Hepatocyte (in vitro differentiated cells): ENCODE data around the gene MDGA2. TPM values are rescaled to one million over a fixed set of nuclear protein-coding genes. Genes with fewer than 3 reads are reported as not detected.

Experiments used
- DNase-seq: peaks from one replicate; pipeline ENCODE4 v3.0.0-alpha.2; 2016; ENCODE audit warnings: low spot score
- H2AFZ ChIP-seq: fragments of 200-600 bp; sonication (generic); 2 replicates; pipeline ENCODE4 v1.6.0; 2016; ENCODE audit warnings: antibody characterized with exemption, mild to moderate bottlenecking
- H3K27ac ChIP-seq: fragments of 200-600 bp; sonication (generic); 2 replicates; pipeline ENCODE4 v1.5.1; 2016; ENCODE audit warnings: mild to moderate bottlenecking
- H3K27me3 ChIP-seq: fragments of 200-600 bp; sonication (generic); 2 replicates; pipeline ENCODE4 v1.6.1; 2016
- H3K36me3 ChIP-seq: fragments of 200-600 bp; sonication (generic); replicated peaks from 2 replicates; pipeline ENCODE4 v1.5.1; 2016; ENCODE audit warnings: low read depth; ENCODE audit not compliant: insufficient read depth
- H3K4me1 ChIP-seq: fragments of 200-600 bp; sonication (generic); 2 replicates; pipeline ENCODE4 v1.5.1; 2016; ENCODE audit warnings: mild to moderate bottlenecking, moderate library complexity; ENCODE audit not compliant: insufficient read depth
- H3K4me2 ChIP-seq: fragments of 200-600 bp; sonication (generic); 2 replicates; pipeline ENCODE4 v1.6.0; 2016
- H3K4me3 ChIP-seq: fragments of 200-600 bp; sonication (generic); 2 replicates; pipeline ENCODE4 v1.5.1; 2016; ENCODE audit warnings: mild to moderate bottlenecking
- H3K79me2 ChIP-seq: fragments of 200-600 bp; sonication (generic); 2 replicates; pipeline ENCODE4 v1.6.0; 2017; ENCODE audit warnings: mild to moderate bottlenecking
- H3K9me2 ChIP-seq: fragments of 200-600 bp; sonication (generic); replicated peaks from 2 replicates; pipeline ENCODE4 v1.6.0; 2017; ENCODE audit warnings: mild to moderate bottlenecking; ENCODE audit not compliant: insufficient read depth
- H3K9me3 ChIP-seq: fragments of 200-600 bp; sonication (generic); 2 replicates; pipeline ENCODE4 v1.5.1; 2016; ENCODE audit warnings: low read depth, mild to moderate bottlenecking
- H4K20me1 ChIP-seq: fragments of 200-600 bp; sonication (generic); 2 replicates; pipeline ENCODE4 v1.6.0; 2016; ENCODE audit warnings: mild to moderate bottlenecking; ENCODE audit not compliant: insufficient read depth, poor library complexity, severe bottlenecking
- EZH2 ChIP-seq: fragments of 200-600 bp; sonication (generic); IDR thresholded peaks from 2 replicates; pipeline ENCODE4 v1.6.1; 2016; ENCODE audit warnings: antibody characterized with exemption, mild to moderate bottlenecking, borderline replicate concordance
- EZH2phosphoT487 ChIP-seq: fragments of 200-600 bp; sonication (generic); IDR thresholded peaks from one replicate; pipeline ENCODE4 v1.6.1; 2018; ENCODE audit warnings: antibody characterized with exemption, mild to moderate bottlenecking, low read depth, moderate library complexity; ENCODE audit not compliant: unreplicated experiment, severe bottlenecking
- WGBS: methylation state at CpG from one replicate; pipeline ENCODE4 v1.1.6; 2016; ENCODE audit warnings: low lambda C conversion rate; ENCODE audit errors: missing lambda C conversion rate; 5-methylcytosine and 5-hydroxymethylcytosine counted together
- polyA plus RNA-seq: library from polyadenylated mRNA; unstranded; fragments of >200 nt; fragmentation: Nextera tagmentation; extraction: Ambion mirVana; gene quantifications from 2 replicates; pipeline ENCODE4 v1.2.1, GENCODE V29; 2016
- total RNA-seq: library from RNA; depleted of rRNA; stranded (reverse); fragments of >200 nt; gene quantifications from 2 replicates; pipeline ENCODE4 v1.2.3, GENCODE V29; 2014
- TF ChIP-seq, protein P1 (sequence below): fragments of 200-600 bp; sonication (generic); IDR thresholded peaks from 2 replicates; pipeline ENCODE4 v1.5.1; 2016; ENCODE audit warnings: antibody characterized with exemption, mild to moderate bottlenecking; ENCODE audit not compliant: poor library complexity

MDGA2 gene
- total and polyA plus RNA-seq, 2 experiments from 2014 or later, result 0.51 to 0.70 TPM

DNA sequence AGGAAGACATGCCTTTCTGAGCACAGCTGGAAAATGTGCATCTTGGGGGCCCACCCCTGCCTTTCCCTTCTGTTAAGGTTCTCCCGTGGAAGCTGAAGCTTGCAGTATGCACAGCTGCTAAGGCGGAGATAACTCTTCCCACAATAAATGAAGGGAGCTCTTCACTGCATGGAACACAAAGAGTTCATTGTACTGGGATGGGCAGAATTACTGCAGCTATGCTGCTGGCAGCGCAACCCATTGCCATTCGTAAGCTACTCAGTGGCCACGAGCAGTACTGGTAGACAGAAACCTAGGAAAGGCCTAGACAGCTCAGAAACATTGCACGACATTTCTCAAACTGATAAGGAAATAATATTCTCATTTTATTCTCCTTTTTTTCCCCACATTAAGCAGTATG is 310.2 kb downstream of the MDGA2 start:
- no peaks in the 10 kb centered on the region for H4K20me1 ChIP-seq

DNA sequence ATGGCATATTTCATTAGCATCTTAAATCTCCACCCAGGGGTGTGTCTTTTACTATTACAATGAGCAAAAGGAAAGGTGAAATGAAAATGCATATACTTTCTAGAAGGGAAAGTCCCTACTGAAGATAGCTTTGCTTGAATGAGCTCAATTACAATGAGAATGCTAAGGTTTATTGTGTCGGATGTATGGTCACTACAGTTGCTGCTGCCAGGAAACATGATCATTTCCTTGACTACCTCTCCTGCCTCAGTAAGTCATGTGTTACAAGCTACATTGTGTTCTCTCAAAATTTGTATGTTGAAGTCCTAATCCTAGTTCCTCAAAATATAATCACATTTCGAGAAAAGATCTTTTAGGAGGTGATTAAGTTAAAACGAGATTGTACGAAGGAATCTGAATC is 322.2 kb downstream of the MDGA2 start:
- Histone ChIP-seq H4K20me1 (no peaks in the 10 kb centered on the region), H3K4me1 (peaks cover 6% of the 10 kb centered on the region), H3K9me2 (no peaks in the 10 kb centered on the region), H3K36me3 (no peaks in the 10 kb centered on the region), H3K27ac (no peak overlapping the region), H3K79me2 (no peaks in the 10 kb centered on the region), H3K4me2 (no peak overlapping the region), H2AFZ (no peak overlapping the region), H3K27me3 (no peaks in the 10 kb centered on the region), H3K4me3 (no peak overlapping the region), H3K9me3 (no peaks in the 10 kb centered on the region)
- no peak for TF ChIP-seq EZH2
- TF ChIP-seq, protein P1, sequence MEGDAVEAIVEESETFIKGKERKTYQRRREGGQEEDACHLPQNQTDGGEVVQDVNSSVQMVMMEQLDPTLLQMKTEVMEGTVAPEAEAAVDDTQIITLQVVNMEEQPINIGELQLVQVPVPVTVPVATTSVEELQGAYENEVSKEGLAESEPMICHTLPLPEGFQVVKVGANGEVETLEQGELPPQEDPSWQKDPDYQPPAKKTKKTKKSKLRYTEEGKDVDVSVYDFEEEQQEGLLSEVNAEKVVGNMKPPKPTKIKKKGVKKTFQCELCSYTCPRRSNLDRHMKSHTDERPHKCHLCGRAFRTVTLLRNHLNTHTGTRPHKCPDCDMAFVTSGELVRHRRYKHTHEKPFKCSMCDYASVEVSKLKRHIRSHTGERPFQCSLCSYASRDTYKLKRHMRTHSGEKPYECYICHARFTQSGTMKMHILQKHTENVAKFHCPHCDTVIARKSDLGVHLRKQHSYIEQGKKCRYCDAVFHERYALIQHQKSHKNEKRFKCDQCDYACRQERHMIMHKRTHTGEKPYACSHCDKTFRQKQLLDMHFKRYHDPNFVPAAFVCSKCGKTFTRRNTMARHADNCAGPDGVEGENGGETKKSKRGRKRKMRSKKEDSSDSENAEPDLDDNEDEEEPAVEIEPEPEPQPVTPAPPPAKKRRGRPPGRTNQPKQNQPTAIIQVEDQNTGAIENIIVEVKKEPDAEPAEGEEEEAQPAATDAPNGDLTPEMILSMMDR, result no peak
- no peak for TF ChIP-seq EZH2phosphoT487
- DNase-seq, result no peak
- WGBS, result 91% methylated on average over 4 of the region's 4 CpGs

More for the DNA sequence above, 310.2 kb downstream of the MDGA2 start:
- TF ChIP-seq, protein P1, result no peak
- TF ChIP-seq EZH2 (no peak), EZH2phosphoT487 (no peak)
- Histone ChIP-seq H3K4me2 (no peak overlapping the region), H2AFZ (no peak overlapping the region), H3K4me3 (no peak overlapping the region), H3K9me3 (no peaks in the 10 kb centered on the region), H3K27me3 (no peaks in the 10 kb centered on the region), H3K27ac (no peak overlapping the region), H3K9me2 (no peaks in the 10 kb centered on the region), H3K36me3 (no peaks in the 10 kb centered on the region), H3K4me1 (no peaks in the 10 kb centered on the region), H3K79me2 (no peaks in the 10 kb centered on the region)
- no peak for DNase-seq
- 87% methylated on average over 6 of the region's 6 CpGs for WGBS

DNA sequence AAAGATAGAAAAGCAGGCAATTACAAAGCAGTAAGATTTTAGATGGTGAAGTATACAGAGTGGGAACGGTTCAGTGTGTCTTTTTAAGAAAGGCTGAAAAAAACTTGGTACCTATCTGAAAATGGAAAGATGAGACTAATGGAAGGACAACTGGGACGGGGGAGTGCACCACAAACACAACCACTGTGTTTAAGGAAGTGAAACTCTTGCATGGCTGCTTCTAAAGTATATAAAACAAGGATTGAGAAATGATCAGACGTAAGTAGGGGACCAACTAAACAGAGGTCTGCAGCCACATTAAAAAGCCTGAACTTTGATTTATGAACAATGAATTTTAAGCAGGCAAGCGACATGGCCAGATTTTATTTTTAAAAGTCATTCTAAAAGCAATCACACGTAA is 328.6 kb downstream of the MDGA2 start:
- TF ChIP-seq, protein P1, result no peak
- TF ChIP-seq EZH2 (no peak), EZH2phosphoT487 (no peak)
- no peak for DNase-seq
- no peak overlapping the region for H2AFZ ChIP-seq

GRCh38 chr14:47345016-47345415 is 330.4 kb downstream of the MDGA2 start:
- no peak overlapping the region for H2AFZ ChIP-seq
- no peak for TF ChIP-seq EZH2
- no peak for TF ChIP-seq EZH2phosphoT487
- TF ChIP-seq, protein P1, result no peak
- H3K4me2 ChIP-seq, result no peak overlapping the region
- no peak for DNase-seq
- no peaks in the 10 kb centered on the region for H3K79me2 ChIP-seq
- H4K20me1 ChIP-seq, result no peaks in the 10 kb centered on the region
- H3K36me3 ChIP-seq, result no peaks in the 10 kb centered on the region
- H3K9me2 ChIP-seq, result no peaks in the 10 kb centered on the region
- H3K27me3 ChIP-seq, result no peaks in the 10 kb centered on the region
- peaks cover 7% of the 10 kb centered on the region for H3K4me1 ChIP-seq
- 67% methylated on average over 2 of the region's 2 CpGs for WGBS
- H3K4me3 ChIP-seq, result no peak overlapping the region
- no peaks in the 10 kb centered on the region for H3K9me3 ChIP-seq
- no peak overlapping the region for H3K27ac ChIP-seq

More for the DNA sequence above, 328.6 kb downstream of the MDGA2 start:
- H3K27ac ChIP-seq, result no peak overlapping the region
- H3K79me2 ChIP-seq, result no peaks in the 10 kb centered on the region
- H3K9me3 ChIP-seq, result no peaks in the 10 kb centered on the region
- no peaks in the 10 kb centered on the region for H4K20me1 ChIP-seq
- H3K4me1 ChIP-seq, result peaks cover 7% of the 10 kb centered on the region
- H3K4me2 ChIP-seq, result no peak overlapping the region
- 78% methylated on average over 5 of the region's 5 CpGs for WGBS
- no peaks in the 10 kb centered on the region for H3K27me3 ChIP-seq
- no peak overlapping the region for H3K4me3 ChIP-seq
- H3K9me2 ChIP-seq, result no peaks in the 10 kb centered on the region
- no peaks in the 10 kb centered on the region for H3K36me3 ChIP-seq
